Muscle of arm (tissue), 14 donors: Measurements from ENCODE around the gene PYM1. TPM values are rescaled to one million over a fixed set of nuclear protein-coding genes. Genes with fewer than 3 reads are reported as not detected.

Source experiments
- DNase-seq: peaks from one replicate; pipeline ENCODE4 v3.0.0-alpha.2; 2013
- long read RNA-seq, 11 donors: transcript quantifications; one replicate each; lab custom pipeline, GENCODE V29; 2026
- polyA plus RNA-seq, 12 donors: library from polyadenylated mRNA; unstranded; fragments of 120-200 nt; gene quantifications; one replicate each; pipeline ENCODE4 v1.2.1, GENCODE V29; 2013; ENCODE audit not compliant: insufficient read length in 12 of 12

Gene PYM1
- 10 to 100 TPM in 11 of 12 donors, not detected in 1; 18.2 to 35.9 (median 21.8) TPM for polyA plus RNA-seq
- long read RNA-seq, donor 1, transcript PYM1-202 (3 exons, 1,073 nt): minor isoform, 6 of 70 reads
- long read RNA-seq, donor 1, transcript PYM1-203 (3 exons, 1,226 nt): major isoform, 9 of 70 reads
- long read RNA-seq, donor 1, partial matches to known transcripts: 55 of 70 reads
- long read RNA-seq, donor 1, other reads (novel, unspliced or antisense): 0 of 70 reads
- long read RNA-seq, donor 2, transcript PYM1-203 (3 exons, 1,226 nt): major isoform, 5 of 8 reads
- long read RNA-seq, donor 2, partial matches to known transcripts: 0 of 8 reads
- long read RNA-seq, donor 2, other reads (novel, unspliced or antisense): 0 of 8 reads
- long read RNA-seq, donor 3, partial matches to known transcripts: 0 of 4 reads
- long read RNA-seq, donor 3, other reads (novel, unspliced or antisense): 0 of 4 reads
- long read RNA-seq, donor 4, partial matches to known transcripts: 0 of 7 reads
- long read RNA-seq, donor 4, other reads (novel, unspliced or antisense): 0 of 7 reads
- long read RNA-seq, donor 5: 0 reads
- long read RNA-seq, donor 6, partial matches to known transcripts: 0 of 5 reads
- long read RNA-seq, donor 6, other reads (novel, unspliced or antisense): 0 of 5 reads
- long read RNA-seq, donor 7, partial matches to known transcripts: 0 of 1 reads
- long read RNA-seq, donor 7, other reads (novel, unspliced or antisense): 0 of 1 reads
- long read RNA-seq, donor 8, partial matches to known transcripts: 0 of 7 reads
- long read RNA-seq, donor 8, other reads (novel, unspliced or antisense): 0 of 7 reads
- long read RNA-seq, donor 9, partial matches to known transcripts: 0 of 9 reads
- long read RNA-seq, donor 9, other reads (novel, unspliced or antisense): 0 of 9 reads
- long read RNA-seq, donor 10, transcript PYM1-203 (3 exons, 1,226 nt): major isoform, 5 of 17 reads
- long read RNA-seq, donor 10, partial matches to known transcripts: 5 of 17 reads
- long read RNA-seq, donor 10, other reads (novel, unspliced or antisense): 0 of 17 reads
- long read RNA-seq, donor 11, transcript PYM1-203 (3 exons, 1,226 nt): major isoform, 7 of 12 reads
- long read RNA-seq, donor 11, partial matches to known transcripts: 0 of 12 reads
- long read RNA-seq, donor 11, other reads (novel, unspliced or antisense): 0 of 12 reads

DNA sequence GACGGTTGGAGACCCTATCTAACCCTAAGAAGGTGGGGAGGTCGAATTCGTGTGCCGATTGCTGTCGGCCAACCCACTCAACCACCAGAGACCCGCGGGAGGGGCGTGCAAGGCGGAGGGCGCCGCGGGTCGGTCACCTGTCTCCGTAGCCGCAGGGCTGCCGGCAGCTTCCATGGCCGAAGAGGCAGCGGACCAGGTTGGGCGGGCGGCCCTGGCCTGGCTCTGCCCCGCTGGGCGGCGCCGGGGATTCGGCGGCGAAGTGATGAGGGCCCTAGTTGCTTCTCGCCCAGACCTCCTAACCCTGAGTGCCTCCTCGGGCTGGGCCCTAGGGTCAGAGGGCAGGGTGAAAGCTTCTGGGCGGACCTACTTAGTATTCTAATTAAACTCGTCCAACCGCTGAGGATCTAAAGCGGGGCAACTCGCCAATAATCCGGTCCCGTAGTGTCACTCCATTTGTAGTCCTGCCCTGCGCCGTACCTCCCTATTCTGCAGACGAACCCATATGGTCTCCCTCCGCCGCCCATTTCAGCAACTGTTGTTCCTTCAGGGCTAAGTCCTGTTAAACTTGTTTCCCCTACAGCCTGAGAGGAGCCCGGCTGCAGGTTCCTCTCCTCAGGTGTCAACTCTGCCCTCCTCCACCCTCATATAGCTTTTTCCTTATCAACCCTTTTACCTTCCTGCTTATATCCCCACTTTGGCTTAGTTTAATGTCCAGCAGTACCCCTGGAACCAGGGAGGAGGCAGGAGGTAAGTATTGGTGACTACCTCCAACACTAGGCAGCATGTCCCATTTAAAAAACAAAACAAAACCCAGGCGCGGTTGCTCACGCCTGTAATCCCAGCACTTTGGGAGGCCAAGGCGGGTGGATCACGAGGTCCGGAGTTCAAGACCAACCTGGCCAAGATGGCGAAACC, at the start of gene PYM1:
PYM1 (minus strand) TSS at position 307 of the 915 bp plus-strand sequence; CDS start at position 174, 133 bp downstream.
- DNase-seq: peak; percentile 80

DNA sequence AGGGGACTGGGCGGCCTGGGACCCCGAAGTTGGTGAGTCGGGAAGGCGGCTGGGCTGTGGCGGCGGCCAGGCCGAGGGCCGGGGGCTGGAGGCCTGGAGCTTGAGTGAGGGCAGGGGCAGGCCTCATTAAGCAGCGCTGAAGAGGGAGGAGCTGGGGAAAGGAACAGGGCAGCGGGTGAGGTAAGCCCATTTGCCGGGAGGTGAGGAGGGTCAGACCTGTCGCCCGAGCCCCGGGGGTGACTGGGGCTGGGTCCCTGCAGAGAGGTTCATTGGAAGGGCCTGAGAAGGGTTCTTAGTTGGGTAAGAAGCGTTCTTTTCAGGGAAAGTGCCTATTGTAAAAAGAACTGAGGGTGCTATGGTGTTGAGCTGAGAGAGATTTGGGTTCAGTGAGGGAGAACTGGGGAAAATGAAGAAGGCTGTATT, 46.6 kb upstream of the PYM1 start:
- DNase-seq: no peak

DNA sequence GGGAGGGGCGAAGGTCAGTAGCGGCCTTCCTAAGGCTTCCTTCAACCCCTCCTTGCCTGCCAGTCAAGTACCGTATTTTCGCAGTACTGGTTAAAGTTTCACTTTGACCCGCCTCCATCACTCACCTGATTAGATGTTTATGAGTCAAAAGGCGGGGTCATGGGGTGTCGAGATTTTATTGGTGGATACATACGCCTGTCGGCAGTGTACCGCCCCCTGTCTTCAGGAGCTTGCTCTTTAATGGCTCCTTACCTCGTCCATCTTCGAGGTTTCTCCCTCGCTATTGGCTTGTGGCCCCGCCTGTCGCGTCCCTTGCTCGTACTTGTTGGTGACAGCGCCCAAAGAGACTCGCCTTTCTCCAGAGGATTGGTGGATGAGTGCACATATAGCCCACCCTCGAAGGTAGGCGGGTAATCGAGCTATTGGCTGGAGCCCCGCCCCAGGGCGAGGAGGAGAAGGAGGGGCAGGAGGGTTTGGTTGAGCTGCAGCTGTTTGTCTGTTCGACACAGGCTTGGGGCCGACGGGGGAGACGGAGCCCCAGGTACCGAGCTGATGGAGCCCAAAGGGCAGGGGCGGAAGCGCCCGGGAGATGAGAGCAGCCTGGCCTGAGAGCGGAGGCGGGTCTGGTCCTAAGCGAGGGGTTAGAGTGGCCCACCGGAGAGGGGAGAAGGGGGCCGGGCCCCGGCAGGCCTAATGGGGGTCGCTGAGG, 46.1 kb upstream of the PYM1 start, which contains the start of gene RAB5B:
RAB5B (plus strand) TSS at position 480 of the 709 bp plus-strand sequence. CDS start 12,883 bp downstream, outside the sequence.
- DNase-seq: peak; percentile 99

DNA sequence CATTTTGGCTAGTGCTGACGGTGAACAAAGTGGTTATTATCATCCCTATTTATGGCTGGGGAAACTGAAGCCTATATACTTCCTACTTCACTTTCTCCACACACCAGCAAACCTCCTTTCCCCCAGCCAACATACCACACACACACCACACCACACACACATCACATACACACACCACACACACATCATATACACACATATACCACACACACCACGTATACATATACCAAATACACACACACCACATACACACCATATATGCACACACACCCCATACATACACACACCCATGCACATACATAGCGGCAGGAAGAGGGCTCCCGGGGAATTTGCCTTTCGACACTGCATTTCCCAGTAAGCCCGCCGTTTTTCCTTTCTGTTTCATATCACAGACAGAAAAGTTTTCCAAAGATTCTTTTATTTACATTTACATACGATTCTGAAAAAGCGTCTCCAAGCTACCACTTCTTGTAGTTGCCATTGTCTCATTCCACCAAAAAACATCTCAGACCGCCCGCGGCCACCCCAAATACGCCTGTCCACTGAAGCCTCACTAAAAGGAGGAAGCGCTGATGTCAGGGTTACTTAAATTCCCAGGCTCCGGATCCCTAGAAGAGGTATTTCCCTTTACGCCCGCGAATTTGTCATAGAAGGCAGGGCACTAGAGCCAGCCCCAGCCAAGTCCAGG, 45.4 kb upstream of the PYM1 start:
- peak; percentile 55 for DNase-seq

DNA sequence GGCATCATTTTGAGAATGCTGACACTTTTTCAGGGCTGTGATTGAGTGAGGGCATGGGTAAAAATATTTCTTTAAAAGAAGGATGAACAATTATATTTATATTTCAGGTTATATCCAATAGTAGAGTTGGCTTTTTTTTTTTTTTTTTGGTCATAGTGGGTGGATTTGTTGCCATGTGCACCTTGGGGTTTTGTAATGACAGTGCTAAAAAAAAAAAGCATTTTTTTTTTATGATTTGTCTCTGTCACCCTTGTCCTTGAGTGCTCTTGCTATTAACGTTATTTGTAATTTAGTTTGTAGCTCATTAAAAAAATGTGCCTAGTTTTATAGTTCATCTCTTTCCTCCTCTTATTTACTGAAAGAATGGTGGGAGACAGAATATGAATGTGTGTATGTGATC, 44.8 kb upstream of the PYM1 start:
- no peak for DNase-seq

DNA sequence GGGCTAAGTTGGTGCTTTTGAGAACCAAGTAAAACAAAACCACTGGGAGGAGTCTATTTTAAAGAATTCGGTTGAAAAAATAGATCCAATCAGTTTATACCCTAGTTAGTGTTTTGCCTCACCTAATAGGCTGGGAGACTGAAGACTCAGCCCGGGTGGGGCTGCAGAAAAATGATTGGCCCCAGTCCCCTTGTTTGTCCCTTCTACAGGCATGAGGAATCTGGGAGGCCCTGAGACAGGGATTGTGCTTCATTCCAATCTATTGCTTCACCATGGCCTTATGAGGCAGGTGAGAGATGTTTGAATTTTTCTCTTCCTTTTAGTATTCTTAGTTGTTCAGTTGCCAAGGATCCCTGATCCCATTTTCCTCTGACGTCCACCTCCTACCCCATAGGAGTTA, 44.3 kb upstream of the PYM1 start:
- DNase-seq: no peak

DNA sequence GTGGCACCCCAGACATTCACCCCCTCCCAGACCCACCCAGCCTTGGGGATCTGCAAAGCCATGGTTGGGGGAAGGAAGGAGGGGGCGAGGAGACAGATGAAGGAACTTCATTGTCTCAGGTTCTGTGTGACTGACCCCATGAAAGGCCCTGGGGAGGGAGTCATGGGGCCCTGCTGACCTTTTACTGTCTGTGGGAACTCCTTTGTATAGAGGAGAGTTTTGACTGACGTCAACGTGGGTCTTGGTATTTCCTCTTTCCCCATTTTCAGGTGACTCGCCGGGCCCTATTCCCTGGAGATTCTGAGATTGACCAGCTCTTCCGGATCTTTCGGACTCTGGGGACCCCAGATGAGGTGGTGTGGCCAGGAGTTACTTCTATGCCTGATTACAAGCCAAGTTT, 43.1 kb upstream of the PYM1 start:
- DNase-seq: no peak

DNA sequence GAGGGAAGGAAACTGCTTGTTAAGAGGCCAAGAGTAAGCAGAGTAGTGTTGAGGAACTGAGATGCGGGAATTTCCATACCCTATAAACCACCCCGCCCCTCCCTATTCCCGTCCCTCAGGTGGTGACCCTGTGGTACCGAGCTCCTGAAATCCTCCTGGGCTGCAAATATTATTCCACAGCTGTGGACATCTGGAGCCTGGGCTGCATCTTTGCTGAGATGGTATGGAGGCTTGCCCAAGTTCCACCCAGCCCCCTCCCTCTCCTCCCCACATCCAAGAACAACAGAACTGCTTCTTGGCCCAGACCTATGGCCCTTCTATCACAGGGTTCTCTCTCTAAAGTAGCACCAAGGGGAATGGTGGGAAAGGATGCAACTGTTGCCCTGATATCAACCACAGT, 41.7 kb upstream of the PYM1 start:
- no peak for DNase-seq

DNA sequence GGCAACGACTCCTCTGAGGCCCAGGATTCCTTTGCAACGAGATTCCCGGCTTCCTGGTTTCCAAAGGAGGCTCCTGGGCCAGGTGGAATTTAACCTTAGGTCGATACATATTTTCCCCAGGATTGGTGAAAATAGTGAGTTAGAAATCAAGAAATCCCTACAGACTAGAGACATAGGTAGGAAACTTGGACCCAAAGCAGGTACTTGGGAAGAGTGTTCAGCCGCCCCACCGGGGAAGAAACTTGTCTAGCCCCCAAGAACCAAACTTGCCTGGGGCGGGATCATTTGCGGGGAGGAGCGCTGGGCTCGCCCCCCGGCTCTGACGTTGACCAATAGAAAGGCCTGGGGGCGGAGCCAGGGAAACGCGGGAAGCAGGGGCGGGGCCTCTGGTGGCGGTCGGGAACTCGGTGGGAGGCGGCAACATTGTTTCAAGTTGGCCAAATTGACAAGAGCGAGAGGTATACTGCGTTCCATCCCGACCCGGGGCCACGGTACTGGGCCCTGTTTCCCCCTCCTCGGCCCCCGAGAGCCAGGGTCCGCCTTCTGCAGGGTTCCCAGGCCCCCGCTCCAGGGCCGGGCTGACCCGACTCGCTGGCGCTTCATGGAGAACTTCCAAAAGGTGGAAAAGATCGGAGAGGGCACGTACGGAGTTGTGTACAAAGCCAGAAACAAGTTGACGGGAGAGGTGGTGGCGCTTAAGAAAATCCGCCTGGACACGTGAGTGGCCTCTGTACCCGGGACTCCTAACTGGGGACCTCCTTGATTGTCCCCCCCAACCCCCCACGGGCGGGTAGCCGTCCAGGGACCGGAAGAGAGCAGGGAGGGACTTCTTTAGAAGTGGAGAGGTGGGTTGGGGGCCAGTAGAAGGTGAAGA, 39.0 kb upstream of the PYM1 start, which contains the start of gene CDK2:
CDK2 (plus strand) TSS at position 423 of the 874 bp plus-strand sequence; CDS start at position 602, 179 bp downstream.
- DNase-seq: peak; percentile 93

DNA sequence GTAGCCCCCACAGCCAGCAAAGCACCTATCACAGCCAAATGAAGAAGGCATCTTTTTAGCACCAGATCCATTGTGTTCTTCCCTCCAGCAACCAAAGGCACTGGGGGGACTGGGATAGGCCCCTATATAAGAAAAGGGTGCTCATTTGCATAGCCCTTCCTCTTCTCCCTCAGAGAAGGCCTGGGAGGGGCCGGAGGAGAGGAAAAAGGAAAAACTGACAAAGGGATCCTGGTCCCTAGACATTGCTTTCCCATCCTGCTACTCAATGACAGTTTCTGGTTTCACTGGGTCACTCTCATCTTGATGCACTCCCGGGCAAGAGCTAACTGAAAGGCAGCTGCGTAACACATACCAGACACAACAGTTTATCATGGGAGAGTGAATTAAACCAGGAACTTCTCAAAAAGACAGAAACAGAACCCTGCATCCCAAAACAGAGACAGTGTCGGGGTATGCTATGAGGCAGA, 38.3 kb upstream of the PYM1 start, which contains the start of gene PMEL:
PMEL (minus strand) TSS at position 102 of the 467 bp plus-strand sequence; CDS start at position 71, 31 bp downstream.
- no peak for DNase-seq

DNA sequence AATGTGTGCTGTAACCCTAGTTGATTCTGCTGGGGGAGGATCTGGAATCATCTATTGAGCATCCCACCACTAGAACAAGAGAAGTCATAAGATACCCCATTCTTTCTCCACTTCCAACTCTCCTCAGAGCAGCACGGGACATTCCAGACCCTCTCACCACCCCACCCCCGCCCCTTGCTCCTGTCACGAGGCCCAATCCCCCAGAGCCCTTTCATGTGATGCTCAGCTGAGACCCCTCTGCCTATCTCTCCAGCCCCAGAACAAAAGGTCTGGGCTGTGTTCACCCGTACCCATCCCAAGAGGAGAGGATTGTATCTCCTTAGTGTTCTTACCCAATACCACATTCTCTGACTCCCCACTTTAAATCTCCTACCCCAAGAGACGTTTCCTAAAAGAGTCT, 37.5 kb upstream of the PYM1 start:
- no peak for DNase-seq

DNA sequence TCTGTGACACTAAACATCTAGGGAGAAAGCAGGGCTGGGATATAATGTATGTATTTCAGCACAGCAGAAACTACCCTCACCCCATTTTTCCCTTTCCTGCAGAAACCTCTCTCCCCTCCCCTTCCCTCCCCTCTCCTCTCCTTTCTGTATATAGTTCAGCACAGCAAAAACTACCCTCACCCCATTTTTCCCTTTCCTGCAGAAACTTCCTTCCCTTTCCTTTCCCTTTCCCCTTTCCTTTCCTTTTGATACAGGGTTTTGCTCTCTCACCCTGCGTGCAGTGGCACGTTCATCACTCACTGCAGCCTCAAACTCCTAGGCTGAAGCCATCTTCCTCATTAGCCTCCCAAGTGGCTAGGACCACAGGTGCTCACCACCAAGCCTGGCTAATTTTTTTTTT, 36.1 kb upstream of the PYM1 start:
- no peak for DNase-seq

DNA sequence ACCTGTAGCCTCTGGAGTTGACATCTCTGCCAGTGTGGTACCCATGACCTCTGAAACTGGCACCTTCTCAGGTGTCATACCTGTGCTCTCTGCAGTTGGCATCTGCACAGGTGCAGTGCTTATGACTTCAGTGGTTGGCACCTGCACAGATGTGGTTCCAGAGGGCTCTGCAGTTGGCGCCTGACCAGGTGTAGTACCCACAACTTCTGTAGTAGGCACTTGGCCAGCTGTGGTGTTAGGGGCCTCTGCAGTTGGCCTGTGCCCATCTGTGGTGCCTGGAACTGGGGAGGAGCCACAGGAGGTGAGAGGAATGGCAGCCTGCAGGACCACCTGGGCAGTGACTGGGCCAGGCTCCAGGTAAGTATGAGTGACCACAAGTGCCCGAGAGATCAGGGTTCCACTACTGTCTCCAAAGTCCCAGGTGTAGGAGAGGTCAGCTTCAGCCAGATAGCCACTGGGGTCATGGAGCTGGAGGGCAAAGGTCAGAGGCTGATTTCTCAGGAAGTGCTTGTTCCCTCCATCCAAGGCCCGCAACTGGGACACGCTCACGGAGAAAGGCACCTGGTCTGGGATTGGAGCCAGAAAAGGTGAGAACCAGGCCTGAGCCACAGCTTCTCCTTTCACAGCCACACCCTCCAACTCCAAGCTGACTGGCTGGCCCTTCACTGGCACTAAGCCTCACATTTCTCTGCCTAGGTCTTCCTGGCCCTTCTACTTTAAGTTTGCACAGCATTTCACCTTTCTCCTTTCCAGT, 29.6 kb upstream of the PYM1 start:
- DNase-seq: no peak

DNA sequence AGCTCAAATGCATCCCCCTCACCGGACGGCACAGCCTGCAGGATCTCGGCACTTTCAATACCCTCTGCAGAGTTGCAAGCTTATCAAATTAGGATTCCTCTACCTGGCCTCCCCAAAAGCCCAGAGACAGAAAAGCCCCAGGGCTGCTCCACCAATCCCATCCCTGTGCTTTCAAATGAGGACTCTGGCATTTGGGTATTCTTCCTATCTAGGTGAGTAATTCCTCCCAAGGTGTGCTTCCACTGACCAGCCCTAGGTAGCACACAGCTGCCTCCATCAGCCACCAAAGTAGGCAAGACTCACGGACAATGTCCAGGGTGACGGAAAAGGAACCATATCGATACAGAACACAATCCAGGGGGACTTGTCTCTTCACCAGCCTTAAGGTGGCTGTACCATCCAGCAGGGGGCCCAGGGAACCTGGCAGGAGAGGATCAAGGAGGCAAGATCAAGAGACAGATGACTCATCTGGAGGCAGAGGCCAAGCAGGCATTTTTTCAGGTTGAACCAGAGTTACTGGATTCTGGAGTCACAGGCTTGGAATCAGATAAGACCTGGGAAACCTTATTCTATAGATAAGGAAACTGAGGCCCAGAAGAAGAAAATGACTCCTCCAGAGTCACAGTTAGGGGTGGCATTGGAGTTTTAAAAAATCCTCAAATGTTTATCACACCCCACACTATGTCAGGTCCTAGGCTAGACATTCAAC, 28.3 kb upstream of the PYM1 start:
- no peak for DNase-seq

DNA sequence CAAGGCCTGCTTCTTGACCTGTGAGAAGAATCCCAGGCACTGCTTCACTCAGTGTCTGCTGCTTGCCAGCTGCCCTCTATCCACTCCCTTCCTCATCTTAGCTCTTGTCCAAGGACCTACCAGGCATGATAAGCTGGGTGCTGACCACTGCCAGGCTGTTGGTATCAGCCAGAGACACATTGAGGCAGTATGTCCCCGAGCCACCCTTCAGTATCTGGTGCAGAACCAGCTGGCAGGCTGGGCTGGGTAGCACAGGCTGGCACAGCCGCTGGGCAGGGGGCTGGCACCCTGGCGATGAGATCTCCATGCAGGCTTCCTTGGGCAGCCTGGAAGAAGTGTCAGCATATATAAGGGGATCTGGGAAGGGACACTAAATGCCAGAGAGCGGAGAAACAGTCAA, 27.6 kb upstream of the PYM1 start:
- no peak for DNase-seq

DNA sequence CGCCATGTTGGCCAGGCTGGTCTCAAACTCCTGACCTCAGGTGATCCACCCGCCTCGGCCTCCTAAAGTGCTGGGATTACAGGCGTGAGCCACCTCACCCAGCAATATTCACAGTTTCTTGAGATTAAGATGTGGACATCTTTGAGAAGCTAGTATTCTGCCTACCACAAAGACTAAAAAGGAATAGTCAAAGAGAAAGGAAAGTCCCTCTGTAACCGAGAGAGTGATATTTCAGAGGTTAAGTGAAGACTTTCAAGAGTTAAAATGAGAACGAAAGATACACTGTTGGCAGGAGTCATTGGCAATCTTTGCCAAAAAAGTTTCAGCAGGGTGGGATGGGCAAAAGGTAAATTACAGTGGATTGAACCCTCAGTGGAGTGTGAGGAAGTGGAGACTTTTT, 18.9 kb upstream of the PYM1 start:
- no peak for DNase-seq
